ENCODE data around the gene DHX8.
"Not testable (repeated sequence)": the region's sequence is repeated elsewhere in the genome, so short reads cannot be mapped to it uniquely, and the experiment has no call there.

DNA sequence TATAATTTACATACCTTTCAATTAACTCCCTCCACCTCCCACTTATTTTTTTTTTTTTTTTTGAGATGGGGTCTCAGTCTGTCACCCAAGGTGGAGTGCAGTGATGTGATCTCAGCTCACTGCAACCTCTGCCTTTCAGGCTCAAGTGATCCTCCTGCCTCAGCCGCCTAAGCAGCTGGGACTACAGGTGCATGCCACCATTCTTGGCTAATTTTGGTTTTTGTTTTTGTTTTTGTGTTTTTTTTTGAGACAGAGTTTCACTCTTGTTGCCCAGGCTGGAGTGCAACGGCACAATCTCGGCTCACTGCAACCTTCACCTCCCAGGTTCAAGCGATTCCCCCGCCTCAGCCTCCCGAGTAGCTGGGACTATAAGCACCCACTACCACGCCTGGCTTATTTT is 25.7 kb downstream of the DHX8 start:
- TF ChIP-seq POLR2AphosphoS5 (IDR thresholded peaks at IDR 0.05; ENCODE audit: low read depth, low read length); TAF1 (IDR thresholded peaks at IDR 0.05; ENCODE audit: borderline replicate concordance, low read depth, low read length): not testable (repeated sequence)
